Mesothelial cell of epicardium (in vitro differentiated cells): ENCODE data around the gene ASCL5. TPM values are rescaled to one million over a fixed set of nuclear protein-coding genes. Genes with fewer than 3 reads are reported as not detected.

Source experiments
- DNase-seq, 2 experiments: peaks; one replicate each; pipeline ENCODE4 v3.0.0; 2021; ENCODE audit warnings: low spot score in 2 of 2; ENCODE audit not compliant: unreplicated experiment in 2 of 2
- H3K27ac Mint-ChIP-seq: 2 replicates; pipeline ENCODE4 v1.8.0; 2021; ENCODE audit warnings: mixed read lengths
- H3K27me3 Mint-ChIP-seq: 2 replicates; pipeline ENCODE4 v1.8.0; 2021; ENCODE audit warnings: low read depth, mixed read lengths
- H3K36me3 Mint-ChIP-seq: 2 replicates; pipeline ENCODE4 v1.8.0; 2021; ENCODE audit warnings: mixed read lengths
- H3K4me1 Mint-ChIP-seq: 2 replicates; pipeline ENCODE4 v1.8.0; 2021; ENCODE audit warnings: mixed read lengths
- H3K4me3 Mint-ChIP-seq: 2 replicates; pipeline ENCODE4 v1.8.0; 2021; ENCODE audit warnings: mild to moderate bottlenecking, moderate library complexity, mixed read lengths
- H3K9me3 Mint-ChIP-seq: 2 replicates; pipeline ENCODE4 v1.8.0; 2021; ENCODE audit warnings: mixed read lengths
- CTCF ChIP-seq: fragments of 200-600 bp; sonication (generic); IDR thresholded peaks from one replicate; pipeline ENCODE4 v1.5.0; 2021; ENCODE audit warnings: antibody characterized with exemption; ENCODE audit not compliant: unreplicated experiment
- total RNA-seq: library from RNA; stranded (reverse); gene quantifications from 3 replicates; pipeline ENCODE4 v1.2.1, GENCODE V29; 2021

Gene ASCL5
- total RNA-seq, 1 donor from 2014 or later, result not detected

- Mint-ChIP-seq H3K27me3 (no peaks in the 10 kb centered on the region), H3K4me3 (no peak overlapping the region), H3K4me1 (peaks cover 11% of the 10 kb centered on the region), H3K27ac (no peak overlapping the region), H3K36me3 (peaks cover 40% of the 10 kb centered on the region), H3K9me3 (peaks cover 3% of the 10 kb centered on the region)
- DNase-seq, result no peak
- TF ChIP-seq CTCF, result no peak
These were observed 9.5 kb upstream of the ASCL5 start for GRCh38 chr1:201136355-201137023.

GRCh38 chr1:201134405-201134804, 7.4 kb upstream of the ASCL5 start:
- no peak for DNase-seq
- Mint-ChIP-seq H3K4me1 (peaks cover 4% of the 10 kb centered on the region), H3K4me3 (no peak overlapping the region), H3K27ac (no peak overlapping the region), H3K36me3 (peaks cover 30% of the 10 kb centered on the region), H3K9me3 (peaks cover 3% of the 10 kb centered on the region), H3K27me3 (no peaks in the 10 kb centered on the region)
- no peak for TF ChIP-seq CTCF

GRCh38 chr1:201131398-201131797, 4.4 kb upstream of the ASCL5 start:
- Mint-ChIP-seq H3K27ac (no peak overlapping the region), H3K9me3 (peaks cover 3% of the 10 kb centered on the region), H3K27me3 (no peaks in the 10 kb centered on the region), H3K4me3 (no peak overlapping the region), H3K4me1 (peaks cover under 1% of the 10 kb centered on the region), H3K36me3 (peaks cover 29% of the 10 kb centered on the region)
- TF ChIP-seq CTCF, result no peak
- no peak for DNase-seq

- peaks cover 6% of the 10 kb centered on the region for H3K4me1 Mint-ChIP-seq
- H3K9me3 Mint-ChIP-seq, result peaks cover 3% of the 10 kb centered on the region
- DNase-seq, result no peak
- no peak overlapping the region for H3K27ac Mint-ChIP-seq
- H3K27me3 Mint-ChIP-seq, result peaks cover 5% of the 10 kb centered on the region
- TF ChIP-seq CTCF, result no peak
- H3K36me3 Mint-ChIP-seq, result peaks cover 13% of the 10 kb centered on the region
- no peak overlapping the region for H3K4me3 Mint-ChIP-seq
These were observed 2.0 kb upstream of the ASCL5 start for GRCh38 chr1:201128962-201129361.

GRCh38 chr1:201128476-201128875, 1.5 kb upstream of the ASCL5 start:
- peaks cover 3% of the 10 kb centered on the region for H3K9me3 Mint-ChIP-seq
- H3K27ac Mint-ChIP-seq, result no peak overlapping the region
- no peak overlapping the region for H3K4me3 Mint-ChIP-seq
- DNase-seq, result no peak
- peaks cover 9% of the 10 kb centered on the region for H3K27me3 Mint-ChIP-seq
- H3K4me1 Mint-ChIP-seq, result peaks cover 6% of the 10 kb centered on the region
- no peak for TF ChIP-seq CTCF
- peaks cover 11% of the 10 kb centered on the region for H3K36me3 Mint-ChIP-seq
